ENCODE measurements around the gene SEPTIN1.

DNA sequence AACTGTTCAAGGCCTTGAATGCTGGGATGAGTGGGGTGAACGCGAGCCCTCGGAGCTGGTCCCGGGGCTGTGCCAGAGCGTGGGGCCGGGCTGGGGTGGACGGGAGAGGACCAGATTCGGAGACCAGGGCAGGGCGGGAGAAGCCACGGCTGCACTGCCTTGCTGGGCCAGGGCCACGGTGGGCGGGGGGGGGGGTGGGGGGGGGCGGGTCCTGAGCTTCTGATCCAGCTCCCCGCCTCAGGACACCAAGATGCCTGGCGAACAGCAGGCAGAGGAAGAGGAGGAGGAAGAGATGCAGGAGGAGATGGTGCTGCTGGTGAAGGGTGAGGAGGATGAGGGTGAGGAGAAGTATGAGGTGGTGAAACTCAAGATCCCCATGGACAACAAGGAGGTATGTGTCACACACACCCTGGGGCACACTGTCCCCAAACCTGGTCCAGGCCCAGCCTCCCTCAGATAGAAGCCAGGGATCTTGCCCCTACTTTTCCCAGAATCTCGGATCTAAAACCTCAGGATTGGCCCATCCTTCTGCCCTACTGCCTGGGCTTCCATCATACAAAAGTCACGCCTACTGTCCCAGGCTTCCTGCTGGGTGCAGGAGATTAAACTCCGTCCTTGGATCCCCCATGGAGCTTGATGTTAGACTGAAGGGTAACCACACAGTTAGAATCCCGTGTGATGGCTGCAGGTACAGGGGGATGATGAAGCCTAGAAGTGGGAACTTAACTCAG, 25.6 kb upstream of the SEPTIN1 start:
- no peak for TF ChIP-seq CTCF (IDR thresholded peaks at IDR 0.05)
- TF ChIP-seq POLR2A (IDR thresholded peaks at IDR 0.05) = no peak

All from esophagus squamous epithelium (tissue), 4 donors.